Stimulated activated CD4-positive, alpha-beta T cell treated with anti-CD3 and anti-CD28 coated beads, Interleukin-2, amount 100 ng/mL, for 24 hours (primary cell): Measurements from ENCODE around the gene PLXDC2.

Experiments
- DNase-seq, 2 donors: peaks; one replicate each; pipeline ENCODE4 v3.0.0-alpha.2; 2020

PLXDC2 gene

DNA sequence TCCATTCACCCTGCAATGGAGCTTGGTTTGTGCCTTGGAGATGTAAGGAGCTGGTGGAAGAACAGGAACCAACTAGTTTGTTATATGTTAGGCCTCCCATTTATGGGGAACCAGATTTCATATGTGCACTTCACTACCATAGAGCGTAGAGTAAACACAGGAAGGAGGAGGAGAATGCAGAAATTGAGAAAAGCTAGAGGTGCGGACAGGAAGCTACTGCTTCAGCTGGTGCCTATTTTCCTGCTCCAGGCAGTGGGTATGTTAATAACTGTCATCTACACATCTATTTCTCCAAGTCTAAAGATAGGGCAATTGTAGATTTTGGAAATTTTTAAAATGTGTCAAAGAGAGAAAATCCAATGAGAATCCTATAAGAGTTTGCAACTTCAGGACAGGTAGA lies 482.2 kb downstream of the PLXDC2 start:
- no peak for DNase-seq

- DNase-seq = no peak
Observed at GRCh38 chr10:20299034-20299736, 483.0 kb downstream of the PLXDC2 start.

- DNase-seq = no peak
Observed at GRCh38 chr10:20300735-20301134, 484.5 kb downstream of the PLXDC2 start.

DNA sequence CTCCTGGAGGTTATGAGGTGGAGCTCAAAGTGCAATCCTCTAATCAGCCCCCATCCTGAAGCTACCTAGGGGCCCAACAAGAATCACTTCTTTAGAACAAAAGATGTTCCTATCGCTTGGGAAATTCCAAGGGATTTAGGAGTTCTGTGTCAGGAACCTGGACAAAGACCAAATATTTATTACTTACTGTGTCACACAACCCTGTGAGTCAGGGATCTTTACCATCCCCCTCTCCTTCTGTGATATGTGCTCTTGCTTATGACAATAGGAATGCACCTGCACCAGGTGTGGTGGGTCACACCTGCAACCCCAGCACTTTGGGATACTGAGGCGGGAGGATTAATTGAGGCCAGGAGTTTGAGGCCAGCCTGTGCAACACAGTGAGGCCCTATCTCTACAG lies 485.8 kb downstream of the PLXDC2 start:
- no peak for DNase-seq

- no peak for DNase-seq
Observed at GRCh38 chr10:20303453-20304152, 487.4 kb downstream of the PLXDC2 start.

DNA sequence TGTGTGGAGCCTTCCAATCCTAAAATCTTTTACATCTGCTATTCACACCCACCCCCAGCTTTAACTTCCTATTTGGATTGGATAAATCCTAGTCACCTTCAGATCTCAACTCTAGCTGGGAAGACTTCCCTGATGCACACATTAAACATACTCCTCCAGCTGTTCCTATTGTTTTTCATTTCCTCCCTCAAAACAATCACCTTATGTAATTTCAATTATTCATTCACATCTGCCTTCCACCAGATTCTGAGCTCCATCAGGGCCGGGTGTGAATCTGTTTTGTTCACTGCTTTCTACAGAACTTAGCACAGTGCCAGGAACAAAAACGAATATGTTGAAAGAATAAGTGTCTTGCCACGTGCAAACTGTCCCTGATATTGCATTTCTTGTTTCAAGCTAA lies 497.4 kb downstream of the PLXDC2 start:
- DNase-seq = no peak

DNA sequence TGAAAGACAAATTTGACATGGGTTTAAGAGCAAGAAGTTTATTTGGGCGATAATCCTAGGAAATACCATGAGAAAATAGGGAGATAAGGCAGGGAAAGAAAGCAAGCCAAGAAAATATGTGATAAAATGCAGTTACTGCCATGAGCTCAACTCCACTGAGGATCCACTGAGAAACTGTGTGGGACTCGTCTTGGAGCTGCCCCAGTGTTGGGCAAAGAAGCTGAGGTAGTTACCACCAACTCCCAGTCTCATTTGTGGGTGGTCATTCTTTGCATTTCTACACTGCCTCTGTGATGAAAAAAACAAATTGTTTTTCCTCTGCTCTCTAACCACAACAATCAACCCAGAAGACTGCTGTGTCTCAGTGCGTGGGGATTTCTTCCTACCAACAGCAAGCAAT lies 498.2 kb downstream of the PLXDC2 start:
- no peak for DNase-seq

DNA sequence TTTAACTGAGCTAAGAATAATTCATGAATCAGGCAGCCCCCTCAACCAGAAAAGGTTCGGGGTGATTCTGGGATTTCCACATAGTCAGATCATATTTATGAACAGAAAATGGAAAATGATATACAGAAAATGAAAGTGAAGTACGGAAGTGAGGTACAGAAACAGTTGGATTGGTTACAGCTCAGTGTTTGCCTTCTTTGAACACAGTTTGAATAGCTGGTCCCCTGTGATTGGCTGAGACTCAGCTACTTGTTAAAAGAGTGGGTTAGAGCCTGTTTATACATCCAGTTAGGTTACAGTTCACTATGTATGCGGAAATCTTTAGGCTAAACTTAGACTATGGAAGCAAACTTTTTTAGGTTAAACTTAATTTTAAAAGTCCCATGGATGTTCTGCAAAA lies 511.7 kb downstream of the PLXDC2 start:
- no peak for DNase-seq

DNA sequence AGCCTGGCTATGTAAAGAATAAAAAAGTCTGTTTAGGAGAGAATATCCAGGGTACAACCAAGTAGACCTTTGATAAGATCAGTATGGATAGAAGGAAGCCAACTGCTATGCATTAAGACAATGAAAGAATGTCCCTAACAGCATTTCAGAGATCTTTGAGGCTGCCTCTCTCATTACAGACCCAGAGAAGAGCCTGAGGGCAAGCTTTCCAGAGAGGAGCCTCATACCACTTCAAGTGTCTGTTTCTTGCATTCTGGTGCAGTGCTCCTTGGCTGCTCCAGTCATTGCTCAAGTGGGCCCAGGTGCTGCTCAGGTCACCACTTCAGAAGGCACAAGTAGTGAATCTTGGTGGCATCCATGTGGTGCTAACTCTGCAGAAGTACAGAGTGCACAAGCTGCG lies 514.0 kb downstream of the PLXDC2 start:
- no peak for DNase-seq

DNA sequence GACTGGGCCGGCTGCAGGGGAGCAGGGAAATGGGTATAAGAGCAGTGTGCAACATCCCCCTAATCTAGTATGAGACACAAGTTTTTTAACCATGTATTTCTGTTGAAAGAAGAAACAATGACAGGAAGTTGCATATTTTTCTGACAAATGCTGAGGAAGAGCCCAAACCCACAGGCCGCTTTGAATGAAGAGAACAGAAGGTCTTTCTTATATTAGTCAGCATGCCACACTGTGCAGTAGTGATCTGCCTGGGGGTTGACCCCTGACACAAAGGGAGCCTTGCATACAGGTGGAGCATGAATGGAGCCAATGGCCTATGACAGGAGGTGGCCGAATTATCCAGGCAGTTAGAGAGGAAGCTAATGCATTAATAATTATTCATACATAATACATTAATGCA lies 518.3 kb downstream of the PLXDC2 start:
- DNase-seq = no peak
